ENCODE results near the gene SPRR1B.

DNA sequence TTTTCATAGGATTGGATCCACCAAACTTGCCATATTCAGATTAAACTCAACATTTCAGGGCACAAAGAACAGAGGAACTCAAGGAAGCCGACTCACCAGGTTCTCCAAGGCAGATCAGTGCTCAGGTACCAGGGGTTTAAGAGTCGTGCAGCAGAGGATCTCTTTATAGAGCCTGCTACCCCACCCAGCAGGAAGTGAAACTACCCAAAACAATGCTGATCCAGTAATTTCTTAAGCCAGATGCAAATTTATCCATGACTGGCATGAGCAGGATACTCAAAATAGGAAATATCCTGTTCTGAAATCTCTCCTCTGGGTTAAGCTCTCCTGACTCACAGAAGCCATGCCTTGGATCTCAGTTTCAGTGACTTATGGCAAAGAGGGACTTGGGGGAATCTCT, 26.4 kb downstream of the SPRR1B start, which contains the start of gene SPRR2A:
- TF ChIP-seq POLR2A (IDR thresholded peaks at IDR 0.05) (no peak), EP300 (IDR thresholded peaks at IDR 0.05) (no peak)
- TF ChIP-seq, protein P1, sequence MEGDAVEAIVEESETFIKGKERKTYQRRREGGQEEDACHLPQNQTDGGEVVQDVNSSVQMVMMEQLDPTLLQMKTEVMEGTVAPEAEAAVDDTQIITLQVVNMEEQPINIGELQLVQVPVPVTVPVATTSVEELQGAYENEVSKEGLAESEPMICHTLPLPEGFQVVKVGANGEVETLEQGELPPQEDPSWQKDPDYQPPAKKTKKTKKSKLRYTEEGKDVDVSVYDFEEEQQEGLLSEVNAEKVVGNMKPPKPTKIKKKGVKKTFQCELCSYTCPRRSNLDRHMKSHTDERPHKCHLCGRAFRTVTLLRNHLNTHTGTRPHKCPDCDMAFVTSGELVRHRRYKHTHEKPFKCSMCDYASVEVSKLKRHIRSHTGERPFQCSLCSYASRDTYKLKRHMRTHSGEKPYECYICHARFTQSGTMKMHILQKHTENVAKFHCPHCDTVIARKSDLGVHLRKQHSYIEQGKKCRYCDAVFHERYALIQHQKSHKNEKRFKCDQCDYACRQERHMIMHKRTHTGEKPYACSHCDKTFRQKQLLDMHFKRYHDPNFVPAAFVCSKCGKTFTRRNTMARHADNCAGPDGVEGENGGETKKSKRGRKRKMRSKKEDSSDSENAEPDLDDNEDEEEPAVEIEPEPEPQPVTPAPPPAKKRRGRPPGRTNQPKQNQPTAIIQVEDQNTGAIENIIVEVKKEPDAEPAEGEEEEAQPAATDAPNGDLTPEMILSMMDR (IDR thresholded peaks at IDR 0.05): no peak
